Thyroid gland (tissue), 4 donors: Measurements from ENCODE around the gene BPIFB6.

Experiments
- POLR2A ChIP-seq, 2 donors: fragments of 450-650 bp; IDR thresholded peaks; one replicate each; pipeline ENCODE4 v1.6.1; 2017; ENCODE audit warnings: antibody characterized with exemption in 2 of 2, mild to moderate bottlenecking in 2 of 2, moderate library complexity in 1 of 2
- TF ChIP-seq, protein P1 (sequence below), 6 experiments: fragments of 200-600 bp in 3 of 6; fragments of 450-650 bp in 3 of 6; sonication (generic) in 3 of 6; IDR thresholded peaks; one replicate each; pipeline ENCODE4 v1.5.1; 2016 to 2019; ENCODE audit warnings: antibody characterized with exemption in 6 of 6, mild to moderate bottlenecking in 2 of 6, inconsistent platforms in 1 of 6, moderate library complexity in 1 of 6

DNA sequence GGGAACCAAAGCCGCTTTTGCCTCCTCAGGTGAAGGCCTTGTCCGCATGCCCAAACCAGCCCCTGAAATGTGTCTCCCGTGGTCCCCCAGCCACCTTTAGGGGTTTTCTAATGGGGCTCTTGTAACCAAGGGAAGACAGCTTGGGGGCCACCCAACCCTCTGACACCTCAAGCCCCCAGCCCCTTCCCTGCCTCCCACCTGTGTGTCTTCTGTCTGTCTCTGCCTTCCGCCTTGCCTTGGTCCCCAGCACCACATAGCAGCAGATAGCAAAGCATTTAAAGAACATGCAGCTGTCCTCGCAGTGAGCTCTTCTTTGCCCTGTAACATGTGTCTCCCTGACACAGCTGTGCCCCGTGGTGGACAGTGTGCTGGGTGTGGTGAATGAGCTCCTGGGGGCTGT lies 31.8 kb downstream of the BPIFB6 start:
- TF ChIP-seq, protein P1, sequence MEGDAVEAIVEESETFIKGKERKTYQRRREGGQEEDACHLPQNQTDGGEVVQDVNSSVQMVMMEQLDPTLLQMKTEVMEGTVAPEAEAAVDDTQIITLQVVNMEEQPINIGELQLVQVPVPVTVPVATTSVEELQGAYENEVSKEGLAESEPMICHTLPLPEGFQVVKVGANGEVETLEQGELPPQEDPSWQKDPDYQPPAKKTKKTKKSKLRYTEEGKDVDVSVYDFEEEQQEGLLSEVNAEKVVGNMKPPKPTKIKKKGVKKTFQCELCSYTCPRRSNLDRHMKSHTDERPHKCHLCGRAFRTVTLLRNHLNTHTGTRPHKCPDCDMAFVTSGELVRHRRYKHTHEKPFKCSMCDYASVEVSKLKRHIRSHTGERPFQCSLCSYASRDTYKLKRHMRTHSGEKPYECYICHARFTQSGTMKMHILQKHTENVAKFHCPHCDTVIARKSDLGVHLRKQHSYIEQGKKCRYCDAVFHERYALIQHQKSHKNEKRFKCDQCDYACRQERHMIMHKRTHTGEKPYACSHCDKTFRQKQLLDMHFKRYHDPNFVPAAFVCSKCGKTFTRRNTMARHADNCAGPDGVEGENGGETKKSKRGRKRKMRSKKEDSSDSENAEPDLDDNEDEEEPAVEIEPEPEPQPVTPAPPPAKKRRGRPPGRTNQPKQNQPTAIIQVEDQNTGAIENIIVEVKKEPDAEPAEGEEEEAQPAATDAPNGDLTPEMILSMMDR (IDR thresholded peaks at IDR 0.05) = no peak
- no peak for TF ChIP-seq POLR2A (IDR thresholded peaks at IDR 0.05)
